Memory B cell (primary cell): ENCODE results near the gene C3.

Source experiments
- ATAC-seq: fragments of 150-1000 bp; cut with Tn5 transposase; 2 replicates; pipeline ENCODE4 v1.10.0; 2021; ENCODE audit warnings: low read depth, mild to moderate bottlenecking, moderate library complexity
- DNase-seq, 2 donors: peaks; one replicate each; pipeline ENCODE4 v3.0.0; 2022; ENCODE audit warnings: low spot score in 2 of 2
- H3K27ac Mint-ChIP-seq: one replicate; pipeline ENCODE4 v1.8.0; 2022; ENCODE audit warnings: mild to moderate bottlenecking, moderate library complexity, mixed read lengths
- H3K27me3 Mint-ChIP-seq: one replicate; pipeline ENCODE4 v1.8.0; 2022; ENCODE audit warnings: mixed read lengths
- H3K36me3 Mint-ChIP-seq: one replicate; pipeline ENCODE4 v1.8.0; 2022; ENCODE audit warnings: mild to moderate bottlenecking, mixed read lengths
- H3K4me1 Mint-ChIP-seq: one replicate; pipeline ENCODE4 v1.8.0; 2022; ENCODE audit warnings: mixed read lengths
- H3K4me3 Mint-ChIP-seq: one replicate; pipeline ENCODE4 v1.8.0; 2022; ENCODE audit warnings: mild to moderate bottlenecking, moderate library complexity, mixed read lengths
- H3K9me3 Mint-ChIP-seq: one replicate; pipeline ENCODE4 v1.8.0; 2022; ENCODE audit warnings: mixed read lengths

C3 gene

GRCh38 chr19:6738787-6739389, 18.4 kb upstream of the C3 start:
- H3K4me1 Mint-ChIP-seq, result peaks cover 34% of the 10 kb centered on the region
- peaks cover 2% of the 10 kb centered on the region for H3K36me3 Mint-ChIP-seq
- peak overlapping the region; percentile 91 for H3K4me3 Mint-ChIP-seq
- H3K27ac Mint-ChIP-seq, result peak overlapping the region; percentile 91
- H3K27me3 Mint-ChIP-seq, result no peaks in the 10 kb centered on the region
- no peaks in the 10 kb centered on the region for H3K9me3 Mint-ChIP-seq
- ATAC-seq (no peak), DNase-seq (no peak)

- DNase-seq, result peak; percentile 53 to 63
- H3K4me3 Mint-ChIP-seq, result peak overlapping the region; percentile 91
- peaks cover 34% of the 10 kb centered on the region for H3K4me1 Mint-ChIP-seq
- H3K27me3 Mint-ChIP-seq, result no peaks in the 10 kb centered on the region
- peak overlapping the region; percentile 91 for H3K27ac Mint-ChIP-seq
- no peak for ATAC-seq
- no peaks in the 10 kb centered on the region for H3K9me3 Mint-ChIP-seq
- H3K36me3 Mint-ChIP-seq, result peaks cover 2% of the 10 kb centered on the region
These were observed 17.7 kb upstream of the C3 start for GRCh38 chr19:6737873-6738786.

- no peaks in the 10 kb centered on the region for H3K27me3 Mint-ChIP-seq
- peak; percentile 97 to 98 for DNase-seq
- H3K36me3 Mint-ChIP-seq, result peaks cover 8% of the 10 kb centered on the region
- peak; percentile 75 for ATAC-seq
- peak within 1 kb of the TSS; percentile 91 for H3K27ac Mint-ChIP-seq
- H3K9me3 Mint-ChIP-seq, result no peaks in the 10 kb centered on the region
- H3K4me3 Mint-ChIP-seq, result peak within 1 kb of the TSS; percentile 91
- peaks cover 37% of the 10 kb centered on the region for H3K4me1 Mint-ChIP-seq
These were observed 16.9 kb upstream of the C3 start, which contains the start of gene GPR108 for GRCh38 chr19:6737284-6737872. Gene GPR108, minus strand, starts transcription at chr19:6737580. Its CDS starts 4 bp downstream, at chr19:6737576.

GRCh38 chr19:6736917-6737283, 16.4 kb upstream of the C3 start:
- peaks cover 11% of the 10 kb centered on the region for H3K36me3 Mint-ChIP-seq

GRCh38 chr19:6736169-6736916, 15.9 kb upstream of the C3 start:
- peaks cover 35% of the 10 kb centered on the region for H3K4me1 Mint-ChIP-seq
- no peaks in the 10 kb centered on the region for H3K9me3 Mint-ChIP-seq
- H3K27ac Mint-ChIP-seq, result peak overlapping the region; percentile 91
- peak; percentile 11 for ATAC-seq
- H3K4me3 Mint-ChIP-seq, result peak overlapping the region; percentile 91
- peaks cover 15% of the 10 kb centered on the region for H3K36me3 Mint-ChIP-seq
- DNase-seq, result peak; percentile 61 to 72
- H3K27me3 Mint-ChIP-seq, result no peaks in the 10 kb centered on the region

More at GRCh38 chr19:6736917-6737283, 16.4 kb upstream of the C3 start:
- H3K27me3 Mint-ChIP-seq, result no peaks in the 10 kb centered on the region
- H3K4me1 Mint-ChIP-seq, result peaks cover 37% of the 10 kb centered on the region
- peak overlapping the region; percentile 91 for H3K4me3 Mint-ChIP-seq
- H3K27ac Mint-ChIP-seq, result peak overlapping the region; percentile 91
- H3K9me3 Mint-ChIP-seq, result no peaks in the 10 kb centered on the region
- no peak for ATAC-seq
- no peak for DNase-seq

GRCh38 chr19:6735181-6735911, 14.9 kb upstream of the C3 start:
- Mint-ChIP-seq H3K4me3 (no peak overlapping the region), H3K36me3 (peaks cover 15% of the 10 kb centered on the region), H3K27ac (peak overlapping the region; percentile 91), H3K27me3 (no peaks in the 10 kb centered on the region), H3K9me3 (no peaks in the 10 kb centered on the region), H3K4me1 (peaks cover 29% of the 10 kb centered on the region)
- DNase-seq (no peak), ATAC-seq (no peak)

- no peak overlapping the region for H3K27ac Mint-ChIP-seq
- no peak overlapping the region for H3K4me3 Mint-ChIP-seq
- peaks cover 15% of the 10 kb centered on the region for H3K36me3 Mint-ChIP-seq
- H3K4me1 Mint-ChIP-seq, result peaks cover 28% of the 10 kb centered on the region
- DNase-seq, result no peak
- H3K9me3 Mint-ChIP-seq, result no peaks in the 10 kb centered on the region
- no peaks in the 10 kb centered on the region for H3K27me3 Mint-ChIP-seq
- no peak for ATAC-seq
These were observed 13.7 kb upstream of the C3 start for GRCh38 chr19:6734096-6734696.

- no peaks in the 10 kb centered on the region for H3K9me3 Mint-ChIP-seq
- H3K4me1 Mint-ChIP-seq, result peaks cover 24% of the 10 kb centered on the region
- ATAC-seq (no peak), DNase-seq (no peak)
- H3K36me3 Mint-ChIP-seq, result peaks cover 15% of the 10 kb centered on the region
- no peak overlapping the region for H3K27ac Mint-ChIP-seq
- H3K27me3 Mint-ChIP-seq, result no peaks in the 10 kb centered on the region
- H3K4me3 Mint-ChIP-seq, result no peak overlapping the region
These were observed 13.1 kb upstream of the C3 start for GRCh38 chr19:6733338-6734095.

GRCh38 chr19:6732803-6733337, 12.4 kb upstream of the C3 start:
- H3K27ac Mint-ChIP-seq, result no peak overlapping the region
- ATAC-seq, result no peak
- H3K4me3 Mint-ChIP-seq, result no peak overlapping the region
- peaks cover 15% of the 10 kb centered on the region for H3K36me3 Mint-ChIP-seq
- H3K4me1 Mint-ChIP-seq, result peaks cover 23% of the 10 kb centered on the region
- no peaks in the 10 kb centered on the region for H3K27me3 Mint-ChIP-seq
- DNase-seq, result no peak
- no peaks in the 10 kb centered on the region for H3K9me3 Mint-ChIP-seq

GRCh38 chr19:6731822-6732221, 11.4 kb upstream of the C3 start:
- Mint-ChIP-seq H3K4me1 (peaks cover 22% of the 10 kb centered on the region), H3K27ac (no peak overlapping the region), H3K9me3 (no peaks in the 10 kb centered on the region), H3K4me3 (no peak overlapping the region), H3K27me3 (no peaks in the 10 kb centered on the region), H3K36me3 (peaks cover 15% of the 10 kb centered on the region)
- DNase-seq, result no peak
- ATAC-seq, result no peak

GRCh38 chr19:6730941-6731670, 10.7 kb upstream of the C3 start:
- Mint-ChIP-seq H3K9me3 (no peaks in the 10 kb centered on the region), H3K4me1 (peaks cover 19% of the 10 kb centered on the region)

More at GRCh38 chr19:6730941-6731670, 10.7 kb upstream of the C3 start:
- H3K27me3 Mint-ChIP-seq, result no peaks in the 10 kb centered on the region
- DNase-seq (no peak), ATAC-seq (no peak)
- no peak overlapping the region for H3K27ac Mint-ChIP-seq
- peaks cover 16% of the 10 kb centered on the region for H3K36me3 Mint-ChIP-seq
- no peak overlapping the region for H3K4me3 Mint-ChIP-seq
